Nephron (organoid): ENCODE data around the gene PPFIBP1.

Experiments used
- H3K27ac Mint-ChIP-seq, 3 experiments: 2 replicates each; pipeline ENCODE4 v1.8.0; 2020; ENCODE audit warnings: mixed read lengths in 3 of 3, mild to moderate bottlenecking in 2 of 3, moderate library complexity in 1 of 3
- H3K27me3 Mint-ChIP-seq: 2 replicates; pipeline ENCODE4 v1.8.0; 2021; ENCODE audit warnings: low read depth, mild to moderate bottlenecking, moderate library complexity, mixed read lengths
- H3K36me3 Mint-ChIP-seq: 2 replicates; pipeline ENCODE4 v1.8.0; 2020; ENCODE audit warnings: low read depth, mixed read lengths
- H3K4me1 Mint-ChIP-seq: 2 replicates; pipeline ENCODE4 v1.8.0; 2020; ENCODE audit warnings: mixed read lengths
- H3K4me3 Mint-ChIP-seq, 3 experiments: 2 replicates each; pipeline ENCODE4 v1.8.0; 2020; ENCODE audit warnings: mild to moderate bottlenecking in 3 of 3, mixed read lengths in 3 of 3, moderate library complexity in 2 of 3
- H3K9me3 Mint-ChIP-seq: 2 replicates; pipeline ENCODE4 v1.8.0; 2020; ENCODE audit warnings: mixed read lengths
- TF ChIP-seq, protein P1 (sequence below), 3 experiments: fragments of 200-600 bp; sonication (generic); IDR thresholded peaks; one replicate each; pipeline ENCODE4 v1.5.0; 2021; ENCODE audit warnings: antibody characterized with exemption in 3 of 3; ENCODE audit not compliant: unreplicated experiment in 3 of 3

The PPFIBP1 gene

DNA sequence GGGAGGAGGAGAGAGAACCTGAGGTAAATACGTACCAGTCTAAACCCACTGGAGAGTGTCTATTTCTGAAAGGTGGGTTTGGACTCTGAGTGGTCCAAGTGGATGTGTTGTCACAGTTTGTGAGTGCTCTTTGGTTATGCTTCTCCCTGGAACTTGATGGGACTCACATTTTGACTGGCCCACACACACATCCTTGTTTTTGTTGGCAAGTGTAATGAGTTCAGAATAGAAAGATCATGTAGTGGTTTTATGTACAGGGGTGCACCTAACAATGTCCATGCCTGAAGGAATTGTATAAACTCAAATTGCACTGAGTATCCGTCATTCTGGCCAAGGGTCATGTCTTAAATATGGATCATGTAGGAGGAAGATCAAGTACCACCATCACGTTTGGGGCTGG lies 4.8 kb downstream of the PPFIBP1 start:
- H3K36me3 Mint-ChIP-seq = peaks cover 5% of the 10 kb centered on the region
- H3K4me3 Mint-ChIP-seq = peak overlapping the region in 2 of 3 experiments; percentile 11 to 23
- peaks cover 2% of the 10 kb centered on the region for H3K9me3 Mint-ChIP-seq
- no peaks in the 10 kb centered on the region for H3K27me3 Mint-ChIP-seq
- peaks cover 46% of the 10 kb centered on the region for H3K4me1 Mint-ChIP-seq
- TF ChIP-seq, protein P1, sequence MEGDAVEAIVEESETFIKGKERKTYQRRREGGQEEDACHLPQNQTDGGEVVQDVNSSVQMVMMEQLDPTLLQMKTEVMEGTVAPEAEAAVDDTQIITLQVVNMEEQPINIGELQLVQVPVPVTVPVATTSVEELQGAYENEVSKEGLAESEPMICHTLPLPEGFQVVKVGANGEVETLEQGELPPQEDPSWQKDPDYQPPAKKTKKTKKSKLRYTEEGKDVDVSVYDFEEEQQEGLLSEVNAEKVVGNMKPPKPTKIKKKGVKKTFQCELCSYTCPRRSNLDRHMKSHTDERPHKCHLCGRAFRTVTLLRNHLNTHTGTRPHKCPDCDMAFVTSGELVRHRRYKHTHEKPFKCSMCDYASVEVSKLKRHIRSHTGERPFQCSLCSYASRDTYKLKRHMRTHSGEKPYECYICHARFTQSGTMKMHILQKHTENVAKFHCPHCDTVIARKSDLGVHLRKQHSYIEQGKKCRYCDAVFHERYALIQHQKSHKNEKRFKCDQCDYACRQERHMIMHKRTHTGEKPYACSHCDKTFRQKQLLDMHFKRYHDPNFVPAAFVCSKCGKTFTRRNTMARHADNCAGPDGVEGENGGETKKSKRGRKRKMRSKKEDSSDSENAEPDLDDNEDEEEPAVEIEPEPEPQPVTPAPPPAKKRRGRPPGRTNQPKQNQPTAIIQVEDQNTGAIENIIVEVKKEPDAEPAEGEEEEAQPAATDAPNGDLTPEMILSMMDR (IDR thresholded peaks at IDR 0.05; ENCODE audit: unreplicated experiment in 3 of 3) = no peak
- peak overlapping the region; percentile 26 to 61 (median 54) for H3K27ac Mint-ChIP-seq

DNA sequence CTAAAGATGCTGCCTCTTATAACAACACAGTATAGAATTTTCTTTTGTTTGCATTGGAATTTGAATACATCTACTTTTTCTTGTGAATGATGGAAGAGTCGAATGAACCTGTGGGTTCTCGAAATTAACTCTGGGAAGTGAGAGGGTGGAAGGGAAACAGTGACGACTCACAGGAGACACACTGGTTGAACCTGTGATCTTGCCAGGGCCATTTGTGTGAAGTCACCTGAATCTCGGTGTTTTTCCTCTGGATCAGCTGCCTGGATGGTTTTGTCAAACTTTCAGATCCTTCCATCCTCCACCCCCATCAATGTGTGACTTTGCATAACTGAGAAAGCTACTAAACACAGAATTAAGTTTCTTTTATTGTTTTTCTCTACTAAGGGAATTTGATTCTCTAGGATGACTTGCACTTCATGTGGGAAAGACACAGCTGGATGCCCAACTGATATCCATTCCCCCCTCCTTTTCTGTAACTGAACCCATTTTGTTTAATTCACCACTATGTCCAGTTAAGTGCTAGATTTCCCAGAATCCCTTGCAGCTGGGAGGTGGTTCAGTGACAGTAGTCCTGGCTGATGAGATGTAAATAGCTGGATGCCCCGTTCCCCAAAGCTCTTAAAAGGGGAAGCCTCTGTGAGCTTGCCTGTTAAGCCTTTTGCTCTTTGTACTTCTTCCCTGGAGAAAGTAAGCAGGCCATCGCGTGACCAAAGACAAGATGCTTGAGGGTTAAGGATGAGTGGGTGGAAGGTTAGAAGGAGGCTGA lies 6.3 kb downstream of the PPFIBP1 start:
- TF ChIP-seq, protein P1 (IDR thresholded peaks at IDR 0.05; ENCODE audit: unreplicated experiment in 3 of 3) = no peak
- Mint-ChIP-seq H3K4me3 (no peak overlapping the region), H3K9me3 (peaks cover 2% of the 10 kb centered on the region), H3K36me3 (peaks cover 16% of the 10 kb centered on the region), H3K27me3 (no peaks in the 10 kb centered on the region), H3K27ac (peak overlapping the region in 1 of 3 experiments; percentile 57), H3K4me1 (peaks cover 51% of the 10 kb centered on the region)

DNA sequence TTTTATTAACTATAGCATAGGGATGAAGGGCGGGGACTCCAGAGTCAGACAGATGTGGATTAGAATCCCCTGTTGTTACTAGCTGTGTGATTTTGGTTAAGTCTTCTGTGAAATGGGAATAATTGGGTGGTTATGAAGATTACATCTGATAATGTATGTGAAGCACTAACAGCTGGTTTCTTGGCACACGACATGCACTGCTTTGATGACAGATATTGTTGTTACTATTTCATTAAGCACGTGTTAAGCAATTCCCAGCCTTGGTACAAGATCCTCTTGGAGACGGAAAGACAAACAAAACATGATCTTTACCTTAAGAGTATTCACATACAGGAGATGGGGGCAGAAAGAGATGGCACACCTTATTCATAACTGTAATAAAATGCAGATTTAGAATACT lies 7.9 kb downstream of the PPFIBP1 start:
- TF ChIP-seq, protein P1 (IDR thresholded peaks at IDR 0.05; ENCODE audit: unreplicated experiment in 3 of 3) = no peak
- no peak overlapping the region for H3K27ac Mint-ChIP-seq
- no peaks in the 10 kb centered on the region for H3K27me3 Mint-ChIP-seq
- no peak overlapping the region for H3K4me3 Mint-ChIP-seq
- peaks cover 2% of the 10 kb centered on the region for H3K9me3 Mint-ChIP-seq
- H3K4me1 Mint-ChIP-seq = peaks cover 46% of the 10 kb centered on the region
- H3K36me3 Mint-ChIP-seq = peaks cover 30% of the 10 kb centered on the region

- Mint-ChIP-seq H3K9me3 (peaks cover 2% of the 10 kb centered on the region), H3K4me1 (peaks cover 47% of the 10 kb centered on the region), H3K27me3 (no peaks in the 10 kb centered on the region), H3K27ac (peak overlapping the region in 2 of 3 experiments; percentile 8 to 19), H3K36me3 (peaks cover 36% of the 10 kb centered on the region), H3K4me3 (no peak overlapping the region)
- TF ChIP-seq, protein P1 (IDR thresholded peaks at IDR 0.05; ENCODE audit: unreplicated experiment in 3 of 3) = no peak
Observed at GRCh38 chr12:27534060-27534764, 10.2 kb downstream of the PPFIBP1 start.

GRCh38 chr12:27534765-27535161 lies 10.8 kb downstream of the PPFIBP1 start:
- Mint-ChIP-seq H3K9me3 (peaks cover 2% of the 10 kb centered on the region), H3K4me3 (no peak overlapping the region), H3K4me1 (peaks cover 49% of the 10 kb centered on the region), H3K27ac (peak overlapping the region in 1 of 3 experiments; percentile 19), H3K36me3 (peaks cover 36% of the 10 kb centered on the region), H3K27me3 (no peaks in the 10 kb centered on the region)
- TF ChIP-seq, protein P1 (IDR thresholded peaks at IDR 0.05; ENCODE audit: unreplicated experiment in 3 of 3) = no peak
